SH-SY5Y (cell line): ENCODE measurements around the gene ALPI.

Experiments
- GATA2 ChIP-seq: IDR thresholded peaks from 2 replicates; pipeline ENCODE4 v1.6.1; 2011; ENCODE audit warnings: mild to moderate bottlenecking, low read depth, low read length
- GATA3 ChIP-seq: IDR thresholded peaks from 2 replicates; pipeline ENCODE4 v1.6.1; 2011; ENCODE audit warnings: low read depth, mild to moderate bottlenecking, low read length, moderate library complexity

DNA sequence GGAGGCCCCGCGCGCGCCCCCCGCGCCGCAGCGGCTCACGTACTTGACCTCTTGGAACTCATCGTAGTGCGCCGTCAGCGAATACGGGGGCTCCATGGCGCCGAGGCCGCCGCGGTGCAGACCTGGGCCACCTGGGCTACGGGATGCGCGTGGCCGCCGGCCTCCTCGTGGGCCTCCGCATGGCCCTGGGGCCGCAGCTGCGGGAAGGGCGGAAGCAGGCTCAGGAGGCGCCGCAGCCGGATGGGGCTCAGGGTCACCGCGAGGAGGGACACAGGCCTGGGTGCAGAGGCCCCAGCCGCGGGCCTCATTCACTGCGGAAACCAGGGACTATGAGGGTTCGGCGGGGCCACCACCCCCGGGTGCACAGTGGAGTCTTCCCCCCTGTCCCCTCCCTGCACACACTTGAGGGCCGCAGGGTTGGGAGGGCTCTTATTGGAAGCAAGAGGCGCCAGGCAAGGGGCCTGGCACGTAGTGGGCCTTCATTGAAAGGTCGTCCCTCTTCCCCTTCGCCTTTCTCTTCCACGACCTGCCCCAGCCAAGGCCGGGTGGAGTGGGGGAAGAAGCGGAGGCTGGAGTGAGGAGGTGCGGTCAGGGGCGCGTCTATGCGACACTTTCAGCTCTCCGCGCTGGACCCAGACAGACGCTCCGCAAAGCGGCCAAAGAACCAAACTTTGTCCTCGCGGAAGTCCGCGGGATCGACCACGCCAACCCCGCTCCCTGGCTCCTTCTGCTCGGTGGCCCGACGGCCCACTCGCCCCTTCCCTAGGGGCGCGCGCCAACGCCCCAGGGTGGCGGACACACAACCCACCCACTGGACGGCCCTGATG is 30.8 kb downstream of the ALPI start:
- no peak for TF ChIP-seq GATA3
- TF ChIP-seq GATA2 = no peak
